CD4-positive, alpha-beta T cell treated with Interleukin-6 for 4 hours (primary cell): ENCODE measurements around the gene PTMS.

ENCODE experiments used
- DNase-seq: peaks from one replicate; pipeline ENCODE4 v3.0.0-alpha.2; 2020; ENCODE audit warnings: mixed read lengths

PTMS gene

GRCh38 chr12:6772726-6773589 is 6.8 kb downstream of the PTMS start:
- DNase-seq: no peak

- no peak for DNase-seq
Observed at GRCh38 chr12:6773590-6774351, 7.6 kb downstream of the PTMS start.

- no peak for DNase-seq
Observed at GRCh38 chr12:6774499-6775062, 8.4 kb downstream of the PTMS start.

GRCh38 chr12:6775185-6776174 is 9.3 kb downstream of the PTMS start:
- DNase-seq: no peak

GRCh38 chr12:6777386-6777785 is 11.2 kb downstream of the PTMS start:
- DNase-seq: no peak

GRCh38 chr12:6778217-6778573 is 12.0 kb downstream of the PTMS start:
- no peak for DNase-seq

GRCh38 chr12:6778574-6779550 is 12.7 kb downstream of the PTMS start:
- DNase-seq: peak; percentile 93

- peak; percentile 37 for DNase-seq
Observed at GRCh38 chr12:6779708-6780432, 13.7 kb downstream of the PTMS start.

- no peak for DNase-seq
Observed at GRCh38 chr12:6780573-6780972, 14.4 kb downstream of the PTMS start.

GRCh38 chr12:6782119-6782518 is 16.0 kb downstream of the PTMS start:
- DNase-seq: no peak

GRCh38 chr12:6782850-6783566 is 16.8 kb downstream of the PTMS start:
- no peak for DNase-seq

GRCh38 chr12:6783828-6784227 is 17.7 kb downstream of the PTMS start:
- DNase-seq: no peak

- DNase-seq: no peak
Observed at GRCh38 chr12:6784296-6784695, 18.1 kb downstream of the PTMS start.

GRCh38 chr12:6784761-6785160 is 18.6 kb downstream of the PTMS start:
- DNase-seq: no peak

GRCh38 chr12:6786416-6787094 is 20.4 kb downstream of the PTMS start:
- DNase-seq: peak; percentile 37

- no peak for DNase-seq
Observed at GRCh38 chr12:6787309-6787708, 21.1 kb downstream of the PTMS start.

- DNase-seq: peak; percentile 87
Observed at GRCh38 chr12:6788972-6789924, 23.1 kb downstream of the PTMS start, which contains the start of gene CD4. Gene CD4, plus strand, starts transcription at chr12:6789528. Its CDS starts 10,611 bp downstream, at chr12:6800139.
